ENCODE measurements around the gene HAP1. TPM values are rescaled to one million over a fixed set of nuclear protein-coding genes. Genes with fewer than 3 reads are reported as not detected.

Gene HAP1
- total RNA-seq, 1 experiment from 2014 or later = 0.05 TPM

Other genes with a start within 250 kb of the HAP1 start
- gene KRT36, start 244.7 kb downstream of the HAP1 start, total RNA-seq (2014; rRNA removed; shearing (Covaris generic)) = 0.07 TPM in 1 of 2 replicates, not detected in the other
- 0.34 TPM in 1 of 2 replicates, not detected in the other for gene KRT13, start 229.0 kb downstream of the HAP1 start, total RNA-seq (2014; rRNA removed; shearing (Covaris generic))
- gene KRT15, start 215.8 kb downstream of the HAP1 start, total RNA-seq (2014; rRNA removed; shearing (Covaris generic)) = 6.3 and 10.2 TPM in 2 replicates
- gene KRT19, start 206.3 kb downstream of the HAP1 start, total RNA-seq (2014; rRNA removed; shearing (Covaris generic)) = 0.69 and 1.6 TPM in 2 replicates
- not detected in 2 replicates for gene KRT9, start 162.6 kb downstream of the HAP1 start, total RNA-seq (2014; rRNA removed; shearing (Covaris generic))
- gene KRT14, start 147.7 kb downstream of the HAP1 start, total RNA-seq (2014; rRNA removed; shearing (Covaris generic)) = 0.27 TPM in 1 of 2 replicates, not detected in the other
- gene KRT16, start 121.9 kb downstream of the HAP1 start, total RNA-seq (2014; rRNA removed; shearing (Covaris generic)) = 0.15 and 0.34 TPM in 2 replicates
- 6.7 and 8.5 TPM in 2 replicates for gene KRT17, start 110.1 kb downstream of the HAP1 start, total RNA-seq (2014; rRNA removed; shearing (Covaris generic))
- 54.4 and 64.1 TPM in 2 replicates for gene EIF1, start 45.8 kb downstream of the HAP1 start, total RNA-seq (2014; rRNA removed; shearing (Covaris generic))
- not detected in 2 replicates for gene GAST, start 22.3 kb downstream of the HAP1 start, total RNA-seq (2014; rRNA removed; shearing (Covaris generic))
- 17.4 and 24.5 TPM in 2 replicates for gene JUP, start 52.1 kb upstream of the HAP1 start, total RNA-seq (2014; rRNA removed; shearing (Covaris generic))
- gene P3H4, start 77.3 kb upstream of the HAP1 start, total RNA-seq (2014; rRNA removed; shearing (Covaris generic)) = 51.6 and 88.8 TPM in 2 replicates
- gene FKBP10, start 78.4 kb upstream of the HAP1 start, total RNA-seq (2014; rRNA removed; shearing (Covaris generic)) = 128 and 174 TPM in 2 replicates
- gene NT5C3B, start 101.6 kb upstream of the HAP1 start, total RNA-seq (2014; rRNA removed; shearing (Covaris generic)) = 54.9 and 56.2 TPM in 2 replicates
- not detected in 2 replicates for gene KLHL10, start 103.2 kb upstream of the HAP1 start, total RNA-seq (2014; rRNA removed; shearing (Covaris generic))
- gene KLHL11, start 130.8 kb upstream of the HAP1 start, total RNA-seq (2014; rRNA removed; shearing (Covaris generic)) = 12.1 and 17.1 TPM in 2 replicates
- gene ACLY, start 184.3 kb upstream of the HAP1 start, total RNA-seq (2014; rRNA removed; shearing (Covaris generic)) = 103 and 151 TPM in 2 replicates
- gene ODAD4, start 196.0 kb upstream of the HAP1 start, total RNA-seq (2014; rRNA removed; shearing (Covaris generic)) = 0.27 and 1.7 TPM in 2 replicates
- 65.8 and 108 TPM in 2 replicates for gene CNP, start 232.2 kb upstream of the HAP1 start, total RNA-seq (2014; rRNA removed; shearing (Covaris generic))

Data from M059J (cell line).